Uterus (tissue), 2 donors: ENCODE measurements around the gene CBX2.

ENCODE experiments used
- CTCF ChIP-seq, 4 experiments: fragments of 200-600 bp in 2 of 4; fragments of 450-650 bp in 2 of 4; sonication (generic) in 2 of 4; IDR thresholded peaks; one replicate each; pipeline ENCODE4 v1.5.1; 2016 to 2019; ENCODE audit warnings: antibody characterized with exemption in 4 of 4, mild to moderate bottlenecking in 2 of 4, moderate library complexity in 1 of 4
- POLR2A ChIP-seq, 2 donors: fragments of 450-650 bp; IDR thresholded peaks; one replicate each; pipeline ENCODE4 v1.6.1; 2016; ENCODE audit warnings: antibody characterized with exemption in 2 of 2, mild to moderate bottlenecking in 1 of 2, moderate library complexity in 1 of 2

DNA sequence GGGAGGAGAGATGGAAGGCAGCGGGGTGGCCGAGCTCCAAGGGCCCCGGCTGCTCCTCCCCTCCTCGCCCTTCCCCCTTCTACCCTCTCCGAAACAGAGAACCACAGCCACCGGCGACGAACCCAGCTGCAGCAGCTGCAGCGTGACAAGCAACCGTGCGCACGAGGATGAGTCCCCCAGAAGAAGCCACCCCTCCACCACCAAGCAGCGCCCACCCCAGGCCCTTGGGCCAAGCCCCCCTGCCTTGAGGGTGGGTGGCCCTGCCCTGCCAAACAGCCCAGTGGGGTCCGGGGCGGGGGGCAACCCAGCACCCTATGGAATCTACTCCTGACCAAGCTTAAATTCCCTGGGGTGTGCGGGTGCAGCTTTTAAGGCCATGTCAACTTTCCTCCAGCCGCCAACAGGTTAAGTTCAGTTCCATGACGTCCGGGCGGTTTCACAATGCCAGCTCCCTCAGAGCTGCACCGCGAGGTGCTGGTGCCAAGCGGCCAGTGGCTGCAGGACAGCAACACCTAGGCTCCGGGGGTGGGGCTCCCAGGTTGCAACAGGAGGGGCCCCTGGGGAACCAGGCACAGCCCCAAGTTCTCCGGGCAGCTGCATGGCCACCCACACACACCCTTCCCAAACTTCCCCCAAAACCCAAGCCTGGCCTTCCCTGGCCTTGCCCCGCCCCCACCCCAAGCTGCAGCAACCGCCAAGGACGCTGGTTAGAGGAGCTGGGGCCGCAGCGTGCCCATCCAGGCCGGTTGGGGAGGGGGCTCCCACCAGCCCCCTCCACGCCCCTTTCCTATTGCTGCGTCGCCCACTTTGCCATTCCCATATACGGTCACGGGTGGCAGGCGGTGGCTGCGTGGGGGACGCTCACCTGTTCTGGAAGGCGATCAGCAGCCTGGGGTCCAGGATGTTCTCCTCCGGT, 59.3 kb downstream of the CBX2 start:
- TF ChIP-seq CTCF (IDR thresholded peaks at IDR 0.05) (no peak), POLR2A (IDR thresholded peaks at IDR 0.05) (no peak)
